HG03066 (cell line): ENCODE results near the gene CCNK.

ENCODE experiments used
- ATAC-seq: cut with Tn5 transposase; IDR thresholded peaks from one replicate; pipeline ENCODE4 v1.9.1; 2021; ENCODE audit warnings: low read depth; ENCODE audit not compliant: unreplicated experiment

The CCNK gene

GRCh38 chr14:99532310-99532709 is 51.1 kb downstream of the CCNK start:
- no peak for ATAC-seq

DNA sequence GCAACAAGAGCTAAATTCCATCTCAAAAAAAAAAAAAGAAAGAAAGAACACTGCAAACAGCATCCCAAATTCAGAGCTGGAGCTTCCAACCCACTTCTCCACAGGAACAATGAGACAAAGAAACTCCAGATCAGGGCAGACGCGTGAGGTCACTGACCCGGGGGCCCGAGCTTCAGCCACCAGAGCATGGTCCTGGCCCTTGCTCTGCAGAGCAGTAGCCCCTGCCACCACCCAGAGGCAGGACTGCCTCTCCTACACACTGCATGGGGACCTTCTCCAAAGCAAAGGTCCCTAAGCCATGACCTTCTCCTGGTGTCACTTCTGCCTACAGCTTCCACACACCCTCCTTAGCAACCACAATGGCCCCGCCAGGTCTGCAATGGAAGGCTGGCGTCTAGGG is 53.1 kb downstream of the CCNK start:
- no peak for ATAC-seq

- ATAC-seq, result no peak
Measured at GRCh38 chr14:99534863-99535262, 53.7 kb downstream of the CCNK start.

DNA sequence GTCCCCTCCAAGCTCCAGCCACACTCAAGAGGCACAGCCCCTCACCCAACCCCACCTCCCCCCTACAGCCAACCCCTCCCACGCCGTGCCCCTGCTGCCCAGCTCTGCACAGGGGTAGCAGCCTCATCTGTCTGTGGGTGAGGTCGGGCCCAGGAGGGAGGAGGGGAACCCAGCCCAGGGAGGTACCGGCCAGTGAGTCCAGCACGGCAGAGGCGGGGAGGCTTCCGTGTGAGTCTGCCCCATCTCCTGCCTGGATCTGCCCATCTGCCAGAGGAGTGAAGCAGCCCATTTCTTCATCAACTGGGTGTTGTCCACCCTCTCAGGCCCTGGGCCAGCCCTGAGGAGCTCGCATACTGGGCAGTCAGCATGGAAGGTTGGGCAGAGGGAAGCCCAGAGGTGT is 54.2 kb downstream of the CCNK start:
- ATAC-seq, result no peak

GRCh38 chr14:99535908-99536778 is 54.9 kb downstream of the CCNK start:
- ATAC-seq, result no peak

DNA sequence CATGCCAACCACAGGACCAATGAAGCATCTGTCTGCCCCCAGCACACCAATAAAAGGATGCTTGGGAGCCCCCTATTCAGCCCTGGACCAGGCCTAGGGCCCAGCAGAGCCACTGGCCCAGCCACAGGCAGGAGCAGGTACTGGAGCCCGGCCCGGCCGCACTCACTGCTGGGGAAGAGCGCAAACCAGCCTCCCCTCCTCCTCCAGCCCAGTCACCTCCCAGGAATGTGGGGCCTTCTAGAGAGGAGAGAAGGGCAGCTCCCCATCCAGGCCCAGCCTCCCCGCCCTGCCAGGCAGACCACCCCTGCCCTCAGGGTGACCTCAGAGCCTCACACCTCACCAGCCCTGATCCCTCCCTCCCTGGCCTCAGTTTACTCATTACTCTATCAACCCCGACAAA is 56.2 kb downstream of the CCNK start:
- no peak for ATAC-seq

GRCh38 chr14:99538275-99538674 is 57.1 kb downstream of the CCNK start:
- ATAC-seq, result no peak

GRCh38 chr14:99538733-99539132 is 57.5 kb downstream of the CCNK start:
- no peak for ATAC-seq

GRCh38 chr14:99539491-99539890 is 58.3 kb downstream of the CCNK start:
- ATAC-seq, result no peak

DNA sequence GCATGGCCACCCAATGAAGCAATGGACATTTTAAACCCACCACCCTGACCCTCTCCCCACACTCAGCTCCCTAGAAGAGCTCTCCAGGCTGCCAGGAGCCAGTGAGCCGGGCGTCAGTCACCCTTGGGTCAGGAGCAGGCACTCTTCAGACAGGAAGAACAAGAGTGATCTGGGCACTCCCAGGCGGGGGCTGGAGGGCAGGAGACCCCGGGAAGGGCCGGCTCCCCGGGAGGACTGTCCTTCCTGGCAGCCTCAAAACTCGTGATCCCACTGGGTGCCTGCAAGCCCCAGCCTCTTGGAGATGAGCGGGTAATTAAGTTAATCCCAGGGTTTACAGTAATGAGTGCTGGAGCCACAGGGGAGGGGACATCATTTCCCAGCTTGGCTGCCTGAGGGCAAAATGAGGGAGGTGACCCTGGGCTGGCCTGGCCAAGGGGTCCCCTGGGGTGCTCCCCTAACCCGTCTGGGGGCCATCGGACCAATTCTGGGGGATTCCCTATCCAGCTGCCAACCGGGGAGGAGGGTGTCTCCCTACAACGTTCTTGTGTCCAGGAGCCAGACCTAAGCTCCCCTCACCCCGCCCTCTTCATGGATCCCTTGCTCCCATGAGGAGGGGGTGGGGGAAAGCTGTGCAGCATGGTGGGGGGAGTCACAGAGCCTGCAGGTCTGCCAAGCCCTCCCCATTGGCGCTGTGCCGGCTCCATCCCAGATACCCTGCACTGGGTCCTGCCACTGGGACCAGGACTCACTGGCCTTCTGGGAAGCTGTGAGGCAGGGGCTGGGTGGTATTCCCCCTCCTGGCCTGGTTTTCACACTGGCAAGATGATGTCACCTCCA is 59.2 kb downstream of the CCNK start:
- ATAC-seq, result no peak

DNA sequence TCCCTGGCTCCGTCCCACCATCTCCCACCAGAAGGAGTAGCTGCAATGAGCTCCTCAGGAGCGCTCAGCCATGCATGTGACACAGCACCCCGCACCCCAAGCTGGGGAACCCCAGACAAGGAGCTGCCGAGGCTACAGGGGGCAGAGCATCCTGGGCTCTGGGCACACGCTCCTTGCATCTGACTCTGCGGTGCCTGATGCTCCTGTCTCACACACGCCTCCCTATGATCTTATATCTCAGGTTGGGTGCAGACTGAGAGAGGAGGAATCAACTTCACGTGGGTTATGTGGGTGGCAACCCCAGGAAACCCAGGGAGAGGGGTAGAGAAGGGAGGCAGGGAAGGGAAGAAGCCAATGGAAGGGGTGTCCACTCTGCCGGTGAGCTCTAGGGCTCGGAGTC is 60.0 kb downstream of the CCNK start:
- no peak for ATAC-seq

GRCh38 chr14:99541677-99542470 is 60.7 kb downstream of the CCNK start:
- ATAC-seq, result no peak

- ATAC-seq, result no peak
Measured at GRCh38 chr14:99542566-99542965, 61.4 kb downstream of the CCNK start.

- no peak for ATAC-seq
Measured at GRCh38 chr14:99543370-99543769, 62.2 kb downstream of the CCNK start.

DNA sequence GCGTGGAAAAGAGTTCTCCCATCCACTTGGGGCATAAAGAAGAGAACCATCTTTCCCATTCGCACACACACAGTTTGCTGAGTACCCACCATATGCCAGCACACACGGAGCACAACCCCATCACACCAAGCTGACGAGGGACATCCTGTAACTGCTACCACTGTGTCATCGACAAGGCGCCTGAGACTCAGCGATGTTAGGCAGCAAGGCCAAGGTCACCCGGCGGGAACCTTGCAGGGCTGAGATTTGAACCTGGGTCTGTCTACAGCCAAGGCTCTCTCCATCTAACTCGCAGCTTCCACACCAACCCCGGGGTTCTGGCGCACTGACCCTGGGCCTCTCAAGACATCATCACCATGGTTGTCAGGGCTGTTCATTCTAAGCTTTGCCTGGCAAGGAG is 62.8 kb downstream of the CCNK start:
- ATAC-seq, result no peak

DNA sequence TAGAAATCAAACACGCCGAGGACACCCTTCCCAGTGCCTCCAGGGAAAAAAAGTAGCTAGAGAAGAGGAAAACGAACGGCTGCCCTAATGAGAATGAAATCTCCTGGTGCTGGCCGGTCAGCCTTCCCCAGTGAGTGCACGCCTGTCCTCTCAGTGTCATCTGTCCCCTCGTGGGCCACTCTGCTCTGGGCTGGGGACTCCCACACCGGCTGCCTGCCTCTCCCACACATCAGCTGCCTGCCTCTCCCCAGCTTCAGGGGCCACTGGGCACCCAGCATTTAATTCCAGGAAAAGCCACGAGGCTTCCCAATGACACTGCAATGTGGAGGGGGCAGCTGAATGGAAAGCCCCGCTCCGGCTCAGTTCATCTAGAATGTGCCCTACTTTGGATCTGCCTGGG is 63.8 kb downstream of the CCNK start:
- no peak for ATAC-seq

DNA sequence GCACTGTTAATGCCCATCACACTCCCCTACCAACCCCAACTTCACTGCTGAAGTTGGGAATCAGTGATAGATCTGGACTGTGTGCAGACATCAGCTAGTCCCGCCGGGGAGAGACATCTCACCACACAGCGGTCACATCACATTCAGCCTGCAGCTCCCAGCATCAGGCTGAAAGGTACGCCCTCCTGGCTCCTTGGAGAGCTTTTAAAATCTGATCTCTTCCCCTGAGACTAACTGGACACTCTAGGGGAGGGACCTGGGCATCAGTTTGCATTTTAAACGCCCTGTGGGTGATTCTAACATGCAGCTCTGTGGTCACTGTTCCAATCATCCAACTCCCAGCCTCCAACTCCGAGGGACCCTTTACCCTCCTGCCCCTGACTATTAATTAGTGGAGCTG is 64.4 kb downstream of the CCNK start:
- no peak for ATAC-seq

DNA sequence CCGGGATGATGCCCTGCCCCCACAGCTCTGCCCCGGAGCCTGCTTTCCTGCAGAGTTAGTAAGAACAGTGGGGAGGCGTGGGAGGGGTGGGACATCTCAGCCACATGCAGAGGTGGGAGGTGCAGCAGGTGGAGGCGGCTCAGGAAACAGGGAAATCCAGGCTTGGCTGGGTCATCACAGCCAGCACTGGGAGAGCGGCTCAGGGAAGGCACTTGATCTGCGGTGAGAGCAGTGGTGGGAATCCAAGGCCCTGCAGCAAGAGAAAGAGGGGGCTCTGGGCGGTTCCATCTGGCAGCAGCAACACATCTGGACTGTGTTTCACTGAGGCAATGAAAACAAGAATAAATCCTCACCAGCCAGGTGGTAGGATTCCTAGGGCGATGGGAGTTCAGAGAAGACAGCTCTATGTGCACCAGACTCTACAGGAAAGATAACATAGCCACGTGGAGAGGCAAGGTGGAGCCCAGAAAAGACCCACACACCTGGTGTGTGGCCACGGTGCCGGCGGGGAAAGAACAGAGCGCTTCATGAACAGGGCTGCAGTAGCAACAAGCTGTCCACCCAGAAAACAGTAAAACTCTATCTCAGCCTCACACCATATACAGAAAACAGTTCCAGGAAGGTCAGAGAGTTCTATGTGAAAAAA is 65.1 kb downstream of the CCNK start:
- ATAC-seq, result no peak

DNA sequence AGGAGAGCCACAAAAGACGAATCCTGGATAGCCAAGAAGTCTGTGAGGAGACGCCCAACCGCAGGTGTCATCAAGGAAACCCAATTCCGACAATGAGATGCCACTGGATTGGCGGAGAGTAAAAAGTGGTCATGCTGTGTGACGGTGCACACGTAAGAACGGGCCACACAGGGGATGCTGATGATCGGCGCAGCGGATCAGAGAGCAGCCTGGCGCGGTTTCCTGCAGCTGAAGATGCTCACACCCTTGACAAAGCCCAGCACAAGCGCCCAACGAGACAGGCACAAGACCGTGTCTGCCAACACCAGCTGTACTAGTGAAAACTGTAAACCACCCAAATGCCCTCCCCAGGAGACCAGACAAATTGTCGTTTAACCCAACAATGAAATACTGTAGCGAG is 67.0 kb downstream of the CCNK start:
- no peak for ATAC-seq

GRCh38 chr14:99548871-99549515 is 67.8 kb downstream of the CCNK start:
- no peak for ATAC-seq
